Muscle of leg (tissue), 11 donors: ENCODE results near the gene MARK2. TPM values are rescaled to one million over a fixed set of nuclear protein-coding genes. Genes with fewer than 3 reads are reported as not detected.

Source experiments
- DNase-seq: peaks from one replicate; pipeline ENCODE4 v3.0.0; 2013
- H3K27ac ChIP-seq: one replicate; pipeline ENCODE4 v1.5.1; 2013; ENCODE audit warnings: mild to moderate bottlenecking, low read length, control low read depth
- H3K27me3 ChIP-seq: one replicate; pipeline ENCODE4 v1.6.1; 2013; ENCODE audit warnings: low read length; ENCODE audit not compliant: control insufficient read depth, insufficient read depth
- H3K36me3 ChIP-seq: one replicate; pipeline ENCODE4 v1.6.1; 2013; ENCODE audit warnings: low read length; ENCODE audit not compliant: control insufficient read depth, insufficient read depth
- H3K4me1 ChIP-seq: one replicate; pipeline ENCODE4 v1.6.1; 2013; ENCODE audit warnings: low read length; ENCODE audit not compliant: control insufficient read depth, insufficient read depth
- H3K4me3 ChIP-seq: one replicate; pipeline ENCODE4 v1.5.1; 2013; ENCODE audit warnings: low read length, control low read depth
- H3K9me3 ChIP-seq: replicated peaks from 2 replicates; pipeline ENCODE4 v1.6.1; 2013; ENCODE audit warnings: low read depth, low read length; ENCODE audit not compliant: control insufficient read depth
- WGBS: methylation state at CpG from one replicate; pipeline ENCODE4 v1.1.5; 2013; ENCODE audit warnings: missing lambda C conversion rate; ENCODE audit not compliant: insufficient coverage; 5-methylcytosine and 5-hydroxymethylcytosine counted together
- polyA plus RNA-seq, 8 donors: library from polyadenylated mRNA; unstranded; fragments of 120-200 nt; gene quantifications; one replicate each; pipeline versions ENCODE4 v1.2.1 to v1.2.3, GENCODE V29; 2013; ENCODE audit warnings: inconsistent platforms in 1 of 8, low replicate concordance in 1 of 8; ENCODE audit not compliant: insufficient read length in 8 of 8, insufficient read depth in 1 of 8
- total RNA-seq: library from RNA; stranded (reverse); fragments of 120-200 nt; gene quantifications from one replicate; pipeline ENCODE4 v1.2.4, GENCODE V29; 2013

Gene MARK2
- total and polyA plus RNA-seq, 9 donors = 7.4 to 22.7 (median 18.1) TPM

DNA sequence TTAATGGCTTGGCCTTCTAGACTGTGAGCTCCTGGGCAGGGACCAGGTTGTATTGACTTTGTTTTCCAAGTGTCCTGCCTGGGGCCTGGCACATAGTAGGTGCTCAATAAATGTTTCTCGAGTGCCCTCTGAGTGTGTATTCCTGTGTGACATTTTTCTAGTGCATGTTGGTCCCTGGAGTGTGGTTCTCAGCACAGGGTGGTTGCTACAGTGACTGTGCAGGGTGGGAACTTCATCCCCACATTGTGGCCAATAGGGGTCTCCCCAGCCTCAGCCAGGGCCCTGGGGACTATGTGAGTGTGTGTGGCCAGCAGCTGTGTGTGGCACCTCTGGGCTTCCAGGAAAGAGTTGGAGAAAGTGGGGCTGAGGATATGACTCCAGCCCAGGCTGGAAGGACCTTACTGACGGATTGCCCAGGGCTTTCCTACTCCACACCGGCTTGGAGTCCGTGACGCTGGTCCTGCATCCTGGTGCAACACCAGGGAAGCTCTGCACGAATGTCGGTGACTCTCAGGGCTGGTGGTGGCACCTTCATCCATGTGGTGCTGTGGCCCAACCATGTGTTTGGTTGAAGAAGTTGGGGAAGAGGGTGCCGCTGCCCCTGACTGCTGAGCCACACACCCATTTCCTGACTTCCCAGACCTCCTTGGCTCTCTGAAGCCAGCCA lies 9.0 kb upstream of the MARK2 start:
- H3K4me3 ChIP-seq = no peak overlapping the region
- peaks cover 25% of the 10 kb centered on the region for H3K36me3 ChIP-seq
- no peaks in the 10 kb centered on the region for H3K4me1 ChIP-seq
- no peaks in the 10 kb centered on the region for H3K9me3 ChIP-seq
- H3K27ac ChIP-seq = no peak overlapping the region
- WGBS = 63% methylated on average over 6 of the region's 8 CpGs
- no peaks in the 10 kb centered on the region for H3K27me3 ChIP-seq
- DNase-seq = no peak

DNA sequence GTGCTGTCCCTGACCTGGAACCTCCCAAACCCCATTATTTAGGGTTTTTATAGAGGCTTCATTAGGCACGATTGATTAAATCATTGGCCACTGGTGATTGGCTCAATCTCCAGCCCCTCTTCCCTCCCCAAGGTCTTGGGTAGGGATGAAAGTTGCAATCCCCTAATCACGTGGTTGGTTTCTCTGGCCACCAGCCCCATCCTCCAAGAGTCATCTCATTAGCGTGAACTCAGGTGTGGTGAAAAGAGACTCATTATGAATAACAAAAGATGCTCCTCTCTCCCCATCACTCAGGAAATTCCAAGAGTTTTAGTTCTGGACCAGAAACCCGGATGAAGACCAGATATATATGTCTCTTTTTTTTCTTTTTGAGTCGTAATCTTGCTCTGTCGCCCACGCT lies 7.6 kb upstream of the MARK2 start:
- 80% methylated on average over 1 of the region's 7 CpGs for WGBS
- H3K36me3 ChIP-seq = peaks cover 19% of the 10 kb centered on the region
- no peaks in the 10 kb centered on the region for H3K27me3 ChIP-seq

DNA sequence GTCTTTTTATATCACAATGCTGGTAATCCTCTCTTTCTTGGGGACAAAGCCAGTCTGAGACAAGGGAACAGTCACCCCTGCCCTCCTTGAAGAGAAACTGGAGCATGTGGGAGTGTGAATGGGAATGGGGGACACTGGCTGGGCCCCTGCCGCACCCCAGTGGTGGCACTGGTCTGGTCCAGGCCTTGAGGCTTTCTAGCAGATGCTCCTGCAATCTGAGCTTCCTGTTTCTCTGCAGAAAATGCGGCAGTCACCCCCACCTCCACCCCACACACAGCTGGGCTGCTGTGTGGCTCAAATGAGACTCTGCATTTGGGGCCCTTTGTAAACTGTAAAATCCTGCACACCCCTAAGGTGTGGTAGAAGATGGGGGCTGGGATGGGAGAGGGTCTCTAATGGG lies 6.6 kb upstream of the MARK2 start:
- peaks cover 9% of the 10 kb centered on the region for H3K36me3 ChIP-seq
- no peak overlapping the region for H3K27ac ChIP-seq
- no peaks in the 10 kb centered on the region for H3K9me3 ChIP-seq
- H3K27me3 ChIP-seq = no peaks in the 10 kb centered on the region
- peaks cover 1% of the 10 kb centered on the region for H3K4me1 ChIP-seq
- H3K4me3 ChIP-seq = no peak overlapping the region
- no CpG with 5 or more reads among the region's 2 CpGs for WGBS
- no peak for DNase-seq

More for the DNA sequence above, 7.6 kb upstream of the MARK2 start:
- Histone ChIP-seq H3K9me3 (no peaks in the 10 kb centered on the region), H3K4me1 (no peaks in the 10 kb centered on the region), H3K4me3 (no peak overlapping the region), H3K27ac (no peak overlapping the region)
- no peak for DNase-seq

DNA sequence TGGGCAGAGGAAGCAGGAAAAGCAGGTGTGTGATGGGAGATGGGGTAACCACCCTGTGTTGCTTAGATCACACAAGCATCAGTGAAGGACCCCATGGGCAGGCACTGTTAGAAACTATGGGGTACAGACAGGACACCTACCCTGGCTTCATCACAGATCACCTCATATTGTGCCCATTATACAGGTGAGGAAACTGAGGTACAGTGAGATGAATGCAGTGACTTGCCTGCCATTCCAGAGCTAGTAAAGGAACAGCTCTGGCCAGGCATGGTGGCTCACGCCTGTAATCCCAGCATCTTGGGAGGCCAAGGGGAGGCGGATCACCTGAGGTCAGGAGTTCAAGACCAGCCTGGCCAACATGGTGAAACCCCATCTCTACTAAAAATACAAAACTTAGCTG lies 5.9 kb upstream of the MARK2 start:
- Histone ChIP-seq H3K27ac (no peak overlapping the region), H3K9me3 (no peaks in the 10 kb centered on the region), H3K4me3 (no peak overlapping the region), H3K27me3 (no peaks in the 10 kb centered on the region), H3K4me1 (peaks cover 8% of the 10 kb centered on the region), H3K36me3 (peaks cover 5% of the 10 kb centered on the region)
- 100% methylated on average over 1 of the region's 2 CpGs for WGBS
- DNase-seq = no peak

DNA sequence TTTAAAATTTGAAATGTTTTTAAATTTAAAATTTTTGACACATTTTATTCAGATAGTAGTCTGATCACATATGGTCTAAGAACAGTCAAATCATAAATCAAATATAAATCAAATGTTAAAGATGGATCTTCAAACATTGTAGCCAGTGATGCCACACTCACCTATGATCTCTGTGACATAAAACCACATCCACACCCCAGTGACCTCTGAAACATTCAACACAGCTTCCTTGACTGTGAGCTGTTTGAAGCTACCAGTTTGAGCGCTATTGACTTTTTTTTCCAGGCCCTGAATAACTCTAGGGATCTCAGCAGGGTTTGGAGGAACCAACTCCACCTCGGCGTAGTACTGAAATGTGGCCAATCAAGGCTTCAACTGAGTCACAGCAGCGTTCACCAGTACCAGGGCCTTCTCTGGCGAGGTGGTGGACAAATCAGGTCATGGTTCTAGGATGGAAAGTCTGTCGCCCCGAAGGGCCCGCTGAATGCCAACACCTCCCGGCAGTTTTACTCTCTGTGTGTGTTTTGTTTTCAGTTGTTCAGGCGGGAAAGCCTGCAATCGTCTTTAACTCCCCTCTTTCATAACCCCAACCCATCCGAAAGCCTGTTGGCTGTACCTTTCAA lies 4.3 kb upstream of the MARK2 start:
- DNase-seq = no peak
- 62% methylated on average over 3 of the region's 12 CpGs for WGBS
- Histone ChIP-seq H3K4me1 (peaks cover 13% of the 10 kb centered on the region), H3K9me3 (no peaks in the 10 kb centered on the region), H3K27me3 (no peaks in the 10 kb centered on the region), H3K36me3 (no peaks in the 10 kb centered on the region), H3K4me3 (no peak overlapping the region), H3K27ac (no peak overlapping the region)

DNA sequence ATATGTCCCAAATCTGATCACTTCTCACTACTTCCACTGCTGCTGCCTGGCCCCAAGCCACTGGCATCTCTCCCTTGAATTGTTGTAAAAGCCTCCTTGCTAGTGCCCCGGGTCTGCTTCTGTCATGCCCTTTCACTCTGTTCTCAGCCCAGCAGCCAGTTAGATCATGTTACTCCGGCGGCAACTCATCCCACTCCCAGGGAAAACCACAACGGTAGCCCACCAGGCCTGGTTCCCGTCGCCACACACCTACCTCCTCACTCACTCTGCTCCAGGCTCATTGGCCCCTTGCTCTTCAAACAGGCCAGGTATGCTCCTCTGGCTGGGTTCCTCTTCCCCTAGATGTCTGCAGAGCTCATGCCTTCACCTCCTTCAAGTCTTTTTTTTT lies 3.8 kb upstream of the MARK2 start:
- Histone ChIP-seq H3K36me3 (no peaks in the 10 kb centered on the region), H3K27me3 (no peaks in the 10 kb centered on the region), H3K9me3 (no peaks in the 10 kb centered on the region), H3K4me3 (no peak overlapping the region), H3K27ac (no peak overlapping the region), H3K4me1 (peaks cover 18% of the 10 kb centered on the region)
- DNase-seq = no peak
- 48% methylated on average over 6 of the region's 6 CpGs for WGBS

DNA sequence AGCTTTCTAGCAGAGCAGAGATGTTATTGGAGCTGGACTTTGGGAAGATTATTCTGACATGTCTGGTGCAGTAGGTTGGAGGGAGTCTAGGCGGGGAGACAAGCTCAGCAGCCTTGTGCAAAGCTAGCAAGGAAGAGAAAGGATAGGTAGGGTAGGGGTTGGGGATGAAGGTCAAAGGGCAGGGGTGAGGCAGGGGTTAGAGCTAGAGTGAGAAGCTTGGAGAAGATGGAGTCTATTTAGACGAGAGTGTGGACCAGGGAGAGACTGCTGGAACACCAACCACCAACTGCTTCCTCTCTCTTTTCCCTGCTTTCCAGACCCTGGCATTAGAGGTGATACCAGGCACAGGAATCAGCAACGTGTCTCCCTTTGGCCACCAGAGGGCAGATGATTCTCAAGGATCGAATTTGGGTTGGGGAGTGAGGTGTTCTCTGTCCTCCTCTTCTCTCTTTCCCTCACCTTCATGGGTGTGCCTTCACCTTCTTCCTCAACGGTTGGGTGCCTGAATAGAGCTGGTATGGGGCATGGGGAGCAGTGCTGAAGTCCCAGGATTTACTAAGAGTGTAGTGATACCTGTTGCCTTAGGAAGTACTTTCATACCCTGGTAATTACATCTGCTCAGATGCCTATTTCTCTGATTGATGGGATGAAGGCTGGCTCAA lies 1.8 kb upstream of the MARK2 start:
- H3K36me3 ChIP-seq = peaks cover 4% of the 10 kb centered on the region
- H3K27me3 ChIP-seq = no peaks in the 10 kb centered on the region
- WGBS = 71% methylated on average over 1 of the region's 5 CpGs
- no peak overlapping the region for H3K4me3 ChIP-seq
- H3K9me3 ChIP-seq = no peaks in the 10 kb centered on the region
- H3K4me1 ChIP-seq = peaks cover 32% of the 10 kb centered on the region
- H3K27ac ChIP-seq = no peak overlapping the region
- peak; percentile 86 for DNase-seq

DNA sequence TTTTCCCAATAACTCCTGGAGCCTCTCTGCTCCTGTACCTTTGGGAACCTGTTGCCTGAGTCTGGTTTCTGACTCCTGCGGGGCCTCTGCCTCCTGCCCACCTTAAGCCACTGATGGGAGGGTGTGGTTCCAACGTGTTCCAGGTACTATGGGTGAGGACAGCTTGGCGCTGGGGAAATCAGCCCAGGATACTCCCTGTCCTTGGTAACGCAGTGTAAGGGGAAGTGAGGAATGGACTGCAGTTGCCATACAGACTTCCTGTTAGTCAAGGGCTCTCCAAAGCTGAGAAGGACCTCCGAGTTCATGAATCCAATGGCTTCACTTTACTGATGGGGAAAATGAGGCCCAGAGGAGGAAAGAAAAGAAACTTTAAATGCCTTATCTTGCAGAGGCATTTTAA lies 1.2 kb upstream of the MARK2 start:
- H3K27ac ChIP-seq = no peak overlapping the region
- H3K9me3 ChIP-seq = no peaks in the 10 kb centered on the region
- no peaks in the 10 kb centered on the region for H3K27me3 ChIP-seq
- peaks cover 32% of the 10 kb centered on the region for H3K4me1 ChIP-seq
- peaks cover 7% of the 10 kb centered on the region for H3K36me3 ChIP-seq
- DNase-seq = peak; percentile 50
- H3K4me3 ChIP-seq = no peak overlapping the region
- 54% methylated on average over 4 of the region's 5 CpGs for WGBS

DNA sequence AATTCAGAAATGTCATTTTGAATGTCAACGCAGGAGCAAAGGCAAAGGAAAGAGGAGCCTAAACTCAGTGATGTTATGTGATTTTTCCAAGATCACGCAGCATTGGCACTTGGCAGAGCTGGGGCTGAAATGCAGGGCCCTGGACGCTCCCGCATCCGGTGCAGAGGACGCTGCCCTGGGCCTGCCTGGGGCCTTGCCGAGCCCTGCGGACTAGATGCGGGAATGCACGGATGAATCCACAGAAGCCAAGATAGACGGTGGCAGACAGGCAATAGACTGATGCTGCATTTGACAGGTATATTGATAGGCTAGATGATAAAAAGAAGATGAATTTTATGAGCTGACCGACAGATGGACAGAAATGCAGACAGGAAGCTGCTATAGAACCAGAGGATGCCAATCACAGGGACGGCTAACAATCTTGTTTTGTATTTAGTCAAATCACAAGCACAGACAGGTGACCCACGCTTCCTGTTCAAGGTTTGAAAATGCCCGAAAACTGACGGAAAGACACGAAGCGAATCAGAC lies 696 bp upstream of the MARK2 start:
- H3K9me3 ChIP-seq = no peaks in the 10 kb centered on the region
- H3K27ac ChIP-seq = peak overlapping the region; percentile 62
- no peak for DNase-seq
- peaks cover 11% of the 10 kb centered on the region for H3K36me3 ChIP-seq
- 37% methylated on average over 18 of the region's 18 CpGs for WGBS
- H3K4me1 ChIP-seq = peaks cover 35% of the 10 kb centered on the region
- H3K4me3 ChIP-seq = peak overlapping the region; percentile 23
- no peaks in the 10 kb centered on the region for H3K27me3 ChIP-seq
